Measurements from ENCODE around the gene MAP3K3.
"Not testable (repeated sequence)": the region's sequence is repeated elsewhere in the genome, so short reads cannot be mapped to it uniquely, and the experiment has no call there.

Gene MAP3K3

GRCh38 chr17:63720194-63720593 lies 98.0 kb downstream of the MAP3K3 start:
- H3K27ac ChIP-seq (ENCODE audit: low read depth, low read length); H3K27me3 ChIP-seq (ENCODE audit: control insufficient read depth in 1 of 2, insufficient read depth in 2 of 2, low read length in 2 of 2); H3K9ac ChIP-seq (ENCODE audit: low read length); H3K9me3 ChIP-seq (ENCODE audit: low read length); H3K4me3 ChIP-seq (ENCODE audit: low read depth in 1 of 2, low read length in 2 of 2); H3K4me1 ChIP-seq (ENCODE audit: insufficient read depth, low read length): not testable (repeated sequence)
- H3K36me3 ChIP-seq (ENCODE audit: insufficient read depth, low read length), result peaks cover 18% of the 10 kb centered on the region

- no peak overlapping the region for H3K4me3 ChIP-seq (ENCODE audit: low read depth in 1 of 2, low read length in 2 of 2)
- H3K27me3 ChIP-seq (ENCODE audit: control insufficient read depth in 1 of 2, insufficient read depth in 2 of 2, low read length in 2 of 2), result no peaks in the 10 kb centered on the region
- H3K9me3 ChIP-seq (ENCODE audit: low read length), result no peaks in the 10 kb centered on the region
- no peak overlapping the region for H3K9ac ChIP-seq (ENCODE audit: low read length)
- H3K27ac ChIP-seq (ENCODE audit: low read depth, low read length), result no peak overlapping the region
- H3K4me1 ChIP-seq (ENCODE audit: insufficient read depth, low read length), result no peaks in the 10 kb centered on the region
- peaks cover 13% of the 10 kb centered on the region for H3K36me3 ChIP-seq (ENCODE audit: insufficient read depth, low read length)
Measured at GRCh38 chr17:63722403-63722802, 100.2 kb downstream of the MAP3K3 start.

DNA sequence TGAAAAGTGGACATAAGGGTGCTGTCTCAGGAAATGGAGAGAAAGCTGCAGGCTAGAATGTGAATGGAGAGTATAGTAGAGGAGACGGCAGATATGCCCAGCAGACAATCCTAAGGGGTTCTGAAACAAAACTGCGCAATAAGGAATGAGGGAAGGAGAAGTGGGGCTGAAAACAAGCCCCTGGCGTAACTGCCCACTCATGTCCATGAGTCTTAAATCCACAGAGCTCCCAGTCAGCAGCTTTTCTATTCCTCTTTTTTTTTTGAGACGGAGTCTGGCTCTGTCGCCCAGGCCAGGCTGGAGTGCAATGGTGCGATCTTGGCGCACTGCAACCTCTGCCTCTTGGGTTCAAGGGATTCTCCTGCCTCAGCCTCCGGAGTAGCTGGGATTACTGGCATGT lies 113.5 kb downstream of the MAP3K3 start:
- Histone ChIP-seq H3K9ac (ENCODE audit: low read length) (no peak overlapping the region), H3K9me3 (ENCODE audit: low read length) (no peaks in the 10 kb centered on the region), H3K36me3 (ENCODE audit: insufficient read depth, low read length) (no peaks in the 10 kb centered on the region), H3K4me1 (ENCODE audit: insufficient read depth, low read length) (peaks cover 3% of the 10 kb centered on the region), H3K27ac (ENCODE audit: low read depth, low read length) (no peak overlapping the region), H3K4me3 (ENCODE audit: low read depth in 1 of 2, low read length in 2 of 2) (no peak overlapping the region), H3K27me3 (ENCODE audit: control insufficient read depth in 1 of 2, insufficient read depth in 2 of 2, low read length in 2 of 2) (no peaks in the 10 kb centered on the region)

DNA sequence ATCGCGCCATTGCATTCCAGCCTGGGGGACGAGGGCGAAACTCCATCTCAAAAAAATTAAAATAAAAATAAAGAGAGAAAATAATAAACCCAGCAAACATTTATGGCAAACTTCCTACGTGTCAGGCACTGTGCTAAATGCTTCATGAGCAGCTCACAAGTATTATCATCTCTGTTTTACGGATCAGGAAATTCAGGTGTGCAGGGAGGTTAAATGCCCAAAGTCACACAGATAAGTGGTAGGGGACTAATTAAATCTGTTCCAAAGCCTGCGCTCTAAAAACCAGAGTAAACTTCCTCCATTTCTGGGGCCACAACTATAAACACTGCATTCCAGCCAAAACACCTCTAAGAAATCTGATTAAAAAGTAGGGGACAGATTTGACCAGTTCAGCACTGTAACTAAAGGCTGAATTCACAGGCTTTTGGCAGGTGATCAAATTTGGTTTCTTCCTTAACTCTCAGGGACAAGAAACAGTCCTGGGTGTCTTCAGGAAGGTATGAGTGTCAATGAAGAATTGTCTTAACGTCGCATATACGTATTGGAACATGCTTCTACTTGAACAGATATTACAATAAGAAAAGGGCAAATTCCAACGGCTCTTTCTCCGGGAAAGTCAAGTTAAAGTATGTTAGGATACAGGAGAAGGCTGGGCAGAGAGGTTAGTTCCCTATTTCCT lies 118.4 kb downstream of the MAP3K3 start:
- Histone ChIP-seq H3K27ac (ENCODE audit: low read depth, low read length) (peak overlapping the region; percentile 94), H3K27me3 (ENCODE audit: control insufficient read depth in 1 of 2, insufficient read depth in 2 of 2, low read length in 2 of 2) (no peaks in the 10 kb centered on the region), H3K4me3 (ENCODE audit: low read depth in 1 of 2, low read length in 2 of 2) (peak overlapping the region; percentile 65 to 81), H3K9ac (ENCODE audit: low read length) (peak overlapping the region; percentile 77), H3K4me1 (ENCODE audit: insufficient read depth, low read length) (peaks cover 8% of the 10 kb centered on the region), H3K36me3 (ENCODE audit: insufficient read depth, low read length) (peaks cover 2% of the 10 kb centered on the region), H3K9me3 (ENCODE audit: low read length) (no peaks in the 10 kb centered on the region)

DNA sequence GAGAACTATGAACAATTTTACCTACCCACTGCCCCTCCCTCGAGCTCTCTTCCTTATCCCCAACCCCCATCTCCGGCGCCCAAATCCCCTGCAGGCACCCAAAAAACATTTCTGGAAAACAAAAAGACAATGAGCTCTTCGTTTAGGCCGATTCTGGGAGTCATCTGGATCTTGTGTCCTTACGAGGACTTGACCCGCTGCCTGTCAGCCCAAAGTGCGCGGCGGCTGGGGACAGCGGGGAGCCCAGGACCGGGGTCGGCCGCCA lies 118.9 kb downstream of the MAP3K3 start:
- Histone ChIP-seq H3K9me3 (ENCODE audit: low read length) (no peaks in the 10 kb centered on the region), H3K27ac (ENCODE audit: low read depth, low read length) (peak overlapping the region; percentile 94), H3K27me3 (ENCODE audit: control insufficient read depth in 1 of 2, insufficient read depth in 2 of 2, low read length in 2 of 2) (no peaks in the 10 kb centered on the region), H3K9ac (ENCODE audit: low read length) (peak overlapping the region; percentile 77), H3K36me3 (ENCODE audit: insufficient read depth, low read length) (peaks cover 6% of the 10 kb centered on the region), H3K4me3 (ENCODE audit: low read depth in 1 of 2, low read length in 2 of 2) (peak overlapping the region; percentile 65 to 81), H3K4me1 (ENCODE audit: insufficient read depth, low read length) (peaks cover 8% of the 10 kb centered on the region)

DNA sequence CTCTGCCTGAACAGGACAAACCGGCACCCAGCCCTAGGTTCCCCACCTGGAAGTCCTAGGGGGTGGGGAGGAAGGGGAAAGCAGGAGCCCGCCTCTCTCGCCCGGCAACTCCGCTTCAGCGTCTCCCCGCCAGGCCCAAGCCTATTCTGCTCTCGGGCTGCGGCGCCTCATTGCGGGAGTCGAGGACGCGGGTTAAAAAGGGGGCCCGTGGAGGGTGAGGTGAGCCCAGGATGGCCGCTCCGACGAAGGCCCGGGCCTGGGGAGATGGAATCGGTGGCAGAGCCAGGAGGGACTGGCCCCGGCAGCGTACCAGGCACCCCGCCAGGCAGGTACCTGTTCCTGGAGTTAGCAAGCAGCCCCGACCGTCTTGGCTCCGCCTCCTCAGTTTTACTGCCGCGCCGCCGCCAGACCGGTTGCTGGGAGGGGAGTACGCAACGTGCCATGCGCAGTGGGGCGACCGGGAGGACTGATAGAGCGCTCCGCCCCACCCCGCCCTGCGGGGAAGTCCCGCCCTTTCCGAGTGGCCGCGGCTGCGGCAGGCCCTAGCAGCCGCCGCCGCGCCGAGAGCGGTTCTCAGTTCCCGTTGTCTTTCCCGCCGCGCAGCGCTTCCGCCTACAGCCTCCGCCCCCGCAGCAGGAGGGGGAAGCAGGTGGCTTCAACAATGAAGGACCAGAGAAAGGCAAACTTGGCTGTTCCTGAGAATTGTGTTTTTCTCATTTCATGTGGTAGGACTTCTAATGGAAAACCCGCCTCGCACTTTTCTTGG lies 119.4 kb downstream of the MAP3K3 start, which contains the start of gene STRADA:
TSS of gene STRADA (minus strand) at position 392 of the 766 bp plus-strand sequence. CDS start 13,430 bp downstream, outside the sequence.
- H3K4me1 ChIP-seq (ENCODE audit: insufficient read depth, low read length), result peaks cover 8% of the 10 kb centered on the region
- H3K27me3 ChIP-seq (ENCODE audit: control insufficient read depth in 1 of 2, insufficient read depth in 2 of 2, low read length in 2 of 2), result no peaks in the 10 kb centered on the region
- H3K4me3 ChIP-seq (ENCODE audit: low read depth in 1 of 2, low read length in 2 of 2), result peak within 1 kb of the TSS; percentile 65 to 81
- peak within 1 kb of the TSS; percentile 77 for H3K9ac ChIP-seq (ENCODE audit: low read length)
- peaks cover 9% of the 10 kb centered on the region for H3K36me3 ChIP-seq (ENCODE audit: insufficient read depth, low read length)
- H3K27ac ChIP-seq (ENCODE audit: low read depth, low read length), result peak within 1 kb of the TSS; percentile 94
- H3K9me3 ChIP-seq (ENCODE audit: low read length), result no peaks in the 10 kb centered on the region
